Osteoblast (primary cell): ENCODE measurements around the gene MTIF2. TPM values are rescaled to one million over a fixed set of nuclear protein-coding genes. Genes with fewer than 3 reads are reported as not detected.
"Not testable (repeated sequence)": the region's sequence is repeated elsewhere in the genome, so short reads cannot be mapped to it uniquely, and the experiment has no call there.

Source experiments
- DNase-seq: peaks from one replicate; pipeline ENCODE4 v3.0.0; 2011; ENCODE audit warnings: low spot score, mixed read lengths; ENCODE audit not compliant: insufficient read length; ENCODE audit errors: missing footprints
- H2AFZ ChIP-seq: 2 replicates; pipeline ENCODE4 v1.6.0; 2011; ENCODE audit warnings: mild to moderate bottlenecking, low read length
- H3K27ac ChIP-seq: 2 replicates; pipeline ENCODE4 v1.5.1; 2011; ENCODE audit warnings: mild to moderate bottlenecking, low read depth, low read length, moderate library complexity
- H3K27me3 ChIP-seq: 2 replicates; pipeline ENCODE4 v1.6.0; 2012; ENCODE audit warnings: mild to moderate bottlenecking, control low read depth, inconsistent platforms, low read length, moderate library complexity; ENCODE audit not compliant: insufficient read depth
- H3K36me3 ChIP-seq: 2 replicates; pipeline ENCODE4 v1.5.1; 2011; ENCODE audit warnings: mild to moderate bottlenecking, low read length, control low read depth, moderate library complexity; ENCODE audit not compliant: insufficient read depth
- H3K4me1 ChIP-seq: 2 replicates; pipeline ENCODE4 v1.5.1; 2011; ENCODE audit warnings: mild to moderate bottlenecking, low read length, control low read depth, moderate library complexity; ENCODE audit not compliant: insufficient read depth
- H3K4me2 ChIP-seq: 2 replicates; pipeline ENCODE4 v1.6.0; 2011; ENCODE audit warnings: mild to moderate bottlenecking, low read length; ENCODE audit not compliant: insufficient read depth
- H3K4me3 ChIP-seq: fragments of 200-600 bp; sonication (generic); 3 replicates; pipeline ENCODE4 v1.5.1; 2012; ENCODE audit warnings: mild to moderate bottlenecking, low read length, inconsistent platforms; ENCODE audit not compliant: insufficient read depth
- H3K79me2 ChIP-seq: 2 replicates; pipeline ENCODE4 v1.6.0; 2012; ENCODE audit warnings: mild to moderate bottlenecking, low read length, control low read depth, inconsistent platforms; ENCODE audit not compliant: insufficient read depth
- H3K9me3 ChIP-seq: 2 replicates; pipeline ENCODE4 v1.5.1; 2011; ENCODE audit warnings: low read depth, low read length, control low read depth
- H4K20me1 ChIP-seq: 2 replicates; pipeline ENCODE4 v1.6.0; 2012; ENCODE audit warnings: mild to moderate bottlenecking, low read length, control low read depth; ENCODE audit not compliant: insufficient read depth
- total RNA-seq: library from RNA; depleted of rRNA; stranded (reverse); fragments of >200 nt; gene quantifications from 2 replicates; pipeline ENCODE4 v1.2.3, GENCODE V29; 2012
- TF ChIP-seq, protein P1 (sequence below): IDR thresholded peaks from 2 replicates; pipeline ENCODE4 v1.5.1; 2011; ENCODE audit warnings: mild to moderate bottlenecking, low read depth, low read length, moderate library complexity; ENCODE audit errors: extremely low read depth

The MTIF2 gene
- total RNA-seq, 1 donor: 45.6 TPM

DNA sequence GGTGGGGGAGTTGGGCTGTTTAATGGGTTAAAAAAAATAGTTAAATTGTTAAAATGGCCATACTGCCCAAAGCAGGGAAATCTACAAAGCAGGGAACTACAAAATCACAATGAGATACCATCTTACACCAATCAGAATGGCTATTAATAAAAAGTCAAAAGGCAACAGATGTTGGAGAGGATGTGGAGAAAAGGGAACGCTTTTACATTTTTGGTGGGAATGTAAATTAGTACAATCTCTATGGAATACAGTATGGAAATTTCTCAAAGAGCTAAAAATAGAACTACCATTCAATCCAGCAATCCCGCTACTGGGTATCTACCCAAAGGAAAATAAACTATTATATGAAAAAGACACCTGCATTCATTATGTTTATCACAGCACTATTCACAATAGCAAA, 64.1 kb downstream of the MTIF2 start:
- Histone ChIP-seq H2AFZ (no peak overlapping the region), H3K4me2 (no peak overlapping the region), H3K4me3 (no peak overlapping the region), H4K20me1 (no peaks in the 10 kb centered on the region), H3K4me1 (no peaks in the 10 kb centered on the region), H3K27me3 (no peaks in the 10 kb centered on the region), H3K9me3 (no peaks in the 10 kb centered on the region), H3K79me2 (no peaks in the 10 kb centered on the region), H3K36me3 (peaks cover 7% of the 10 kb centered on the region), H3K27ac (no peak overlapping the region)
- TF ChIP-seq, protein P1, sequence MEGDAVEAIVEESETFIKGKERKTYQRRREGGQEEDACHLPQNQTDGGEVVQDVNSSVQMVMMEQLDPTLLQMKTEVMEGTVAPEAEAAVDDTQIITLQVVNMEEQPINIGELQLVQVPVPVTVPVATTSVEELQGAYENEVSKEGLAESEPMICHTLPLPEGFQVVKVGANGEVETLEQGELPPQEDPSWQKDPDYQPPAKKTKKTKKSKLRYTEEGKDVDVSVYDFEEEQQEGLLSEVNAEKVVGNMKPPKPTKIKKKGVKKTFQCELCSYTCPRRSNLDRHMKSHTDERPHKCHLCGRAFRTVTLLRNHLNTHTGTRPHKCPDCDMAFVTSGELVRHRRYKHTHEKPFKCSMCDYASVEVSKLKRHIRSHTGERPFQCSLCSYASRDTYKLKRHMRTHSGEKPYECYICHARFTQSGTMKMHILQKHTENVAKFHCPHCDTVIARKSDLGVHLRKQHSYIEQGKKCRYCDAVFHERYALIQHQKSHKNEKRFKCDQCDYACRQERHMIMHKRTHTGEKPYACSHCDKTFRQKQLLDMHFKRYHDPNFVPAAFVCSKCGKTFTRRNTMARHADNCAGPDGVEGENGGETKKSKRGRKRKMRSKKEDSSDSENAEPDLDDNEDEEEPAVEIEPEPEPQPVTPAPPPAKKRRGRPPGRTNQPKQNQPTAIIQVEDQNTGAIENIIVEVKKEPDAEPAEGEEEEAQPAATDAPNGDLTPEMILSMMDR: no peak
- no peak for DNase-seq

- Histone ChIP-seq H3K4me3 (no peak overlapping the region), H3K79me2 (no peaks in the 10 kb centered on the region), H3K27ac (no peak overlapping the region), H3K4me1 (no peaks in the 10 kb centered on the region), H3K9me3 (no peaks in the 10 kb centered on the region), H3K27me3 (no peaks in the 10 kb centered on the region), H2AFZ (no peak overlapping the region), H3K36me3 (peaks cover 7% of the 10 kb centered on the region), H3K4me2 (no peak overlapping the region), H4K20me1 (no peaks in the 10 kb centered on the region)
- TF ChIP-seq, protein P1: no peak
- no peak for DNase-seq
These were observed 64.5 kb downstream of the MTIF2 start for GRCh38 chr2:55204536-55204935.

DNA sequence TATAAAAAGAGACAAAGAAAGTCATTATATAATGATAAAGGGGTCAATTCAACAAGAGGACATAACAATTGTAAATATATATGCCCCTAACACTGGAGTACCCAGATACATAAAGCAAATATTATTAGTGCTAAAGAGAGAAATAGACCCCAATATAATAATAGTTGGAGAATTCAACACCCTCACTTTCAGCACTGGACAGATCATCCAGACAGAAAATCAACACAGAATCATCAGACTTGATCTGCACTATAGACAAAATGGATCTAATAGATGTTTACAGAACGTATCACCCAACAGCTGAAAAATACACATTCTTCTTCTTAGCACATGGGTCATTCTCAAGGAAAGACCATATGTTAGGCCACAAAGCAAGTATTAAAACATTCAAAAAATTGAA, 68.6 kb downstream of the MTIF2 start:
- no peaks in the 10 kb centered on the region for H4K20me1 ChIP-seq
- no peak overlapping the region for H3K4me2 ChIP-seq
- no peak overlapping the region for H3K27ac ChIP-seq
- TF ChIP-seq, protein P1: no peak
- peaks cover 12% of the 10 kb centered on the region for H3K36me3 ChIP-seq
- H3K9me3 ChIP-seq: no peaks in the 10 kb centered on the region
- DNase-seq: no peak
- no peaks in the 10 kb centered on the region for H3K27me3 ChIP-seq
- no peaks in the 10 kb centered on the region for H3K4me1 ChIP-seq
- no peak overlapping the region for H2AFZ ChIP-seq
- H3K4me3 ChIP-seq: no peak overlapping the region
- H3K79me2 ChIP-seq: no peaks in the 10 kb centered on the region

GRCh38 chr2:55196526-55196925, 72.5 kb downstream of the MTIF2 start:
- no peaks in the 10 kb centered on the region for H4K20me1 ChIP-seq
- H2AFZ ChIP-seq: no peak overlapping the region
- no peak overlapping the region for H3K4me3 ChIP-seq
- H3K36me3 ChIP-seq: peaks cover 8% of the 10 kb centered on the region
- H3K9me3 ChIP-seq: no peaks in the 10 kb centered on the region
- TF ChIP-seq, protein P1: no peak
- H3K4me2 ChIP-seq: no peak overlapping the region
- H3K79me2 ChIP-seq: no peaks in the 10 kb centered on the region
- DNase-seq: no peak
- no peaks in the 10 kb centered on the region for H3K27me3 ChIP-seq
- H3K4me1 ChIP-seq: no peaks in the 10 kb centered on the region
- H3K27ac ChIP-seq: no peak overlapping the region

DNA sequence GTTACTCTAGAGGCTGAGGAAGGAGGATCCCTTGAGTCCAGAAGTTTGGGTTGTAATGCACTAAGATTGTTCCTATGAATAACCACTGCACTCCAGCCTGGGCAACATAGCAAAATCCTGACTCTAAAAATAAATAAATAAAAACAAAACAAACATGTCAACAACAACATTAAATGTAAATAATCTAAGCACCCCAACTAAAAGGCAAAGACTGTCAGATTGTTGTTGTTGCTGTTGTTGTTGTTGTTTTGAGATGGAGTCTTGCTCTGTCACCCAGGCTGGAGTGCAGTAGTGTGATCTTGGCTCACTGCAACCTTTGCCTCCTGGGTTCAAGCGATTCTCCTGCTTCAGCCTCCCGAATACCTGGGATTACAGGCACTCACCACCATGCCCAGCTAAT, 77.1 kb downstream of the MTIF2 start:
- H3K4me2 ChIP-seq: not testable (repeated sequence)

DNA sequence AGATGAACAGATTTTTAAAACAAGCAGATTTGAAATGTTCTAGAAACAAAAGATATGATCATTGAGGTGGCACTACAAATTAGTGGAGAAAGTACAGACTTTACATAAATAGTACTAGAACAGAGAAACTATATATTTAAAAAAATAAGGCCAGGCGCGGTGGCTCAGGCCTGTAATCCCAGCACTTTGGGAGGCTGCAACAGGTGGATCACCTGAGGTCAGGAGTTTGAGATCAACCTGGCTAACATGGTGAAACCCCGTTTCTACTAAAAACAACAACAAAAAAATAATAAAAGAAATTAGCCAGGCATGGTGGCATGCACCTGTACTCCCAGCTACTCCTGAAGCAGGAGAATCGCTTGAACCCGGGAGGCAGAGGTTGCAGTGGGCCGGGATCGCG, 82.2 kb downstream of the MTIF2 start:
- H3K4me1 ChIP-seq, H3K27ac ChIP-seq, H3K4me3 ChIP-seq, H3K9me3 ChIP-seq, H3K4me2 ChIP-seq, H3K79me2 ChIP-seq, DNase-seq, H4K20me1 ChIP-seq, H3K27me3 ChIP-seq, H2AFZ ChIP-seq, H3K36me3 ChIP-seq: not testable (repeated sequence)

More for the DNA sequence above, 77.1 kb downstream of the MTIF2 start:
- not testable (repeated sequence) for H3K27ac ChIP-seq, H3K4me1 ChIP-seq, H3K9me3 ChIP-seq, H4K20me1 ChIP-seq, DNase-seq, H3K79me2 ChIP-seq, H2AFZ ChIP-seq, H3K27me3 ChIP-seq, H3K4me3 ChIP-seq, H3K36me3 ChIP-seq
